Skin epidermis (tissue), 12 donors: ENCODE results near the gene KXD1.
"Not testable (repeated sequence)": the region's sequence is repeated elsewhere in the genome, so short reads cannot be mapped to it uniquely, and the experiment has no call there.

Source experiments
- H3K27ac ChIP-seq, 21 experiments: fragments of 200-600 bp; sonication (generic) in 11 of 21; one replicate each; pipeline ENCODE4 v1.5.0; 2020; ENCODE audit warnings: mild to moderate bottlenecking in 3 of 21, inconsistent platforms in 2 of 21, moderate library complexity in 2 of 21
- H3K4me3 ChIP-seq, 7 experiments: fragments of 200-600 bp; sonication (generic) in 2 of 7; one replicate each; pipeline ENCODE4 v1.5.0; 2020; ENCODE audit warnings: inconsistent platforms in 2 of 7, mild to moderate bottlenecking in 2 of 7, moderate library complexity in 1 of 7

The KXD1 gene

DNA sequence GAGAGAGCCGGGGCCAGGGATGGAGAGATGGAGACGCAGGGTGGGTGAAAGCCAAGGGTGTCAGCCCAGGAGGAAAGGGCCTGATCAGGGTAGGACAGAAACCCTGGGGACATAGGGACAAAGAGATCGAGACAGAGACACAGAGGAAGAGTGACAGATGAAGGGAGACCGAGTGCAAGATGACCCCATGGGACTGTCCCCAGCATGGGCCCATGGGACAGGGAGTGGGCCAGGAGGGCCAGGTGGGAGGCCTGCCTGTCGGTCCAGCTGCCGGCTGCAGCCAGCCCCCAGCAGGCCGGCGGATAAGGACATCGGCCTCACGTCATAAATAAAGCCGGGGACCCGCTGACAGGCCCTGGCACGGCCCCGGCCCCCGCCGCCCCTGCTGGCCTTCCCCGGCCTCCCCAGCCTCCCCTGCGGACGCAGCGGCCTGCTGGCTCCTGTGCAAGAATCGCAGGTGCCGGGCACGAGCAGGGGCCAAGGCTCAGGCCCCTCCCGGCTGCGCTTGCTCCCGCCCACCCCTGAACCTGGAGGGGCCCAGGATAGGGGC lies 37.2 kb downstream of the KXD1 start:
- Histone ChIP-seq H3K27ac (peak overlapping the region in 3 of 21 experiments; percentile 3 to 61 (median 58)), H3K4me3 (peak overlapping the region in 4 of 7 experiments; percentile 11 to 38 (median 23))

DNA sequence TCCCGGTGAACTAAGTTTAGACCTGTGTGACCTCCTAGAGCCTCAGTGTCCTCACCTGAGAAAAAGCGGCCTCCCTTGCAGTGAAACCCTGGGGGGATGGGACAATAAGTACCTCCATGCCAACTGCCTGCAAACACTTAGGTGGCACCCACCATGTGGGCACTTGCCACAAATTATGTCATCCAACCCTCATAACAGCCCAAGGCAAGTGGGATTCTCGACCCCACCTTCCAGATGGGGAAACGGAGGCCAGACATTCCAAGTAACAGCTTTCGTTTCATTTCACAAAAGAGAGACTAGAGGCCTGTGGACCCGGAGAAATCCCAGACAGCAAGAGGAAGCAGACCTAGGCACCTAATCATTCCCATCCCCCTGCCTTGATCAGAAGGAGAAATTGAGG lies 37.8 kb downstream of the KXD1 start:
- H3K4me3 ChIP-seq = no peak overlapping the region
- no peak overlapping the region for H3K27ac ChIP-seq

DNA sequence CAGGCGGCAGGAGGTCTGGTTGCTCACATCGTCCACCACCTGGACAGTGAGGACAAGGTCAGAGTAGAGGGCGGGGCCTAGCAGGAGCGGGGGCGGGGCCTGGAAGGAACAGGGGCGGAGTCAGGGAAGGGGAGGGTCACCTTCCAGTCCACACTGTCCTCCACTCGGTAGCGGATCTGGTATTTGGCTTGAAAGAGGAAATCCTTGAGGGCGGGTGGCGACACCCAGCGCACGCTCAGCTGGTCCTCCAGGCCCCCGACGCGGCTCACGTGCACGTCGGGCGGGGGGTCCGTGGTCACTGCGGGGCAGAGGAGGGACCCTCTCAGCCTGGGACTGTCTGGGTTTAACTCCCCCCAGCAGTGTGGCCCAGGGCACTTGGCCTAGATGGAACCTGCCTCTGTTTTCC lies 39.1 kb downstream of the KXD1 start:
- H3K4me3 ChIP-seq = no peak overlapping the region

DNA sequence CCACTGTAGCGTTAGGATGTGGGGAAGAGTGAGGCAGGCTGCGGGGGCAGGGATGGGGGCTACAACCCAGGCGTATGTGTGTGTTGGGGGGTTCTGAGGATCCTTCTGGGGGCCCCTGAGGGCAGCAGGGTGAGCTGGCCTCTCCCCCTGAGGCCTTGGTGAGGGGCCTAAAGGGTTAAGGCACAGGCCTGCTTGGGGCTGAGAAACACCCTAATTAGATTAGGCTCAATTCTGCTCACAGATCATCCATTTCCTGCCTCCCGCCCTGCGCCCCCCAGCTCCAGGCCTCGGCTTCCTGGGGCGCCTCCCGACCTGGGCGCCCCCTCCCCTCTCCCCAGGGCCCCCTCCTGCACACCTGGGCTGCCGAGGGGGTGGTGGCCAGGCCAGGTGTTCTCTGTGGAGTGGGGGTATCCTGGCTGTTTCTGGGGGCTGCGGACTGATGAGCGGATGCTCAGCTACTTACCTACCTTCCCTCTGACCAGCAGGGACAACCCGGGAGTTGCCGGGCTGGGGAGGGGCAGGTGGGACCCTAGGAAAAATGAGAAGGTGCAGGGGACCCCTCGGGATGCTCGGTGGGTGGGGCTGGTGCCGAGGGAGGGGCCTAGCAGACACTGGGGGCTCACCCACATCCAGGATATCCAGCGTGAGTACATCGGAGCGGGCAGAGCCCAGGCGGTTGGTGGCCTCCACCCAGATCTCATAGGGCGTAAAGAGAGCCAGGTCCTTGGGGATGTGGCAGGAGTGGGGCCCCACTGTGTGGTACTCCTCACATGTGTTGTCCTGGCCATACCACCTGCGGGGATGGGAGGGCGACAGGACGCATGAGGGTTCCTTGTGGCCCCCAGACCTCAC lies 40.4 kb downstream of the KXD1 start:
- Histone ChIP-seq H3K4me3 (no peak overlapping the region), H3K27ac (no peak overlapping the region)

More for the DNA sequence above, 39.1 kb downstream of the KXD1 start:
- no peak overlapping the region for H3K27ac ChIP-seq

DNA sequence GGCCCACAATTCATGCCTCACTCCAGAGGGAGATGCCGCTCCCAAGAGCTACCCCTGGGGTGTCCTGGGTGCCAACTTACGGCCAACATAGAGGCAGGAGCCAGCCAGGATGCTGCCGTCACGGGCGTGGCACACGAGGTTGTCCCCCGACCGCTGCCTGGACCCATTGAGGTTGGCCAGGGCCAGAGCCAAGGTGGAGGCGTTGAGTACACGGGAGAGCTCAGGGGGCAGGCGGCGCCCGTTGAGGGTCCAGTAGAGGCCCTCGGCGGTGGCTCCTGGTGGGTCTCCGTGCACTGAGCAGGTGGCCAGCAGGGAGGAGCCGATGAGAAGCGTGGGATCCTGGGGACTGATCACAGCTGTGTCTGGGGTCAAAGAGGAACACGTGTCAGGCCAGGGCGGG lies 41.8 kb downstream of the KXD1 start:
- Histone ChIP-seq H3K27ac (no peak overlapping the region), H3K4me3 (no peak overlapping the region)

DNA sequence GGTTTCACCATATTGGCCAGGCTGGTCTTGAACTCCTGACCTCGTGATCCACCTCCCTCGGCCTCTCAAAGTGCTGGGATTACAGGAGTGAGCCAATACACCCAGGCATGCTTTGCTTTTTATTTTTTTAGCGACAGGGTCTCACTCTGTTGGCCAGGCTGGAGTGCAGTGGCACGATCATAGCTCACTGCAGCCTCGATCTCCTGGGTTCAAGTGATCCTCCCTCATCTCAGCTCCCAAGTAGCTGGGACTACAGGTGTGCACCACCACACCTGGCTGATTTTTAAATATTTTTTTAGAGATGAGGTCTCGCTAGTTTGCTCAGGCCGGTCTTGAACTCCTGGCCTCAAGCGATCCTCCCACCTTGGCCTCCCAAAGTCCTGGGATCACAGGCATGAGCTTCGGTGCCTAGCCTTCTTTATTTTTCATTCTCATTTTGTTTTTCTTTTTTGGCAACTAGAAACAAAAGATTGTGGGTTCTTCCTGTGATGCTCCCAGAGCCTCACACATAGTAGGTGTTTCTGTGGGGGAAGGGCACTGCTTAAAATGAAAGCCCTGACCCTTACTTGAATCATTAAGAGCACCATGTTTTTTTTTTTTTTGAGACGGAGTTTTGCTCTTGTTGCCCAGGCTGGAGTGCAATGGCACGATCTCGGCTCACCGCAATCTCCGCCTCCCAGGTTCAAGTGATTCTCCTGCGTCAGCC lies 43.2 kb downstream of the KXD1 start:
- not testable (repeated sequence) for H3K27ac ChIP-seq, H3K4me3 ChIP-seq

DNA sequence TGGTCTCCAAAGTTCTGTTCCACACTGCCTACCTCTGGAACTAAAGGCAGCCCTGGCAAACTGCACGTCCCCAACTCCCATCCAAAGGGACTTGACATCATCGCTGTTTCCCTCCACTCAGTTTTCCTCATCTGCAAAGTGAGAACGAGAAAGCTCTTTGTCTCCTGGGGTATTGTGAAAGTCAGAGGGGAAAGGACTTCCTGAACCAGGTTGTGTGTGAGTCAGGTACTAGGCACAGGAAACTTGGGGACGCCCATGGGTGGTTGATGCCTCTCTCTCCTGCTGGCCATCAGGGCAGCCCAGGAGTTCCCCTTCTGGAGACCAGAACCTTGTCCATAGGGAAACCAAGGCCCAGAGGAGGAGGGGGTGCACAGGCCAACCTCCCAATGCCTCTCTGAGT lies 44.2 kb downstream of the KXD1 start:
- Histone ChIP-seq H3K4me3 (no peak overlapping the region), H3K27ac (no peak overlapping the region)

DNA sequence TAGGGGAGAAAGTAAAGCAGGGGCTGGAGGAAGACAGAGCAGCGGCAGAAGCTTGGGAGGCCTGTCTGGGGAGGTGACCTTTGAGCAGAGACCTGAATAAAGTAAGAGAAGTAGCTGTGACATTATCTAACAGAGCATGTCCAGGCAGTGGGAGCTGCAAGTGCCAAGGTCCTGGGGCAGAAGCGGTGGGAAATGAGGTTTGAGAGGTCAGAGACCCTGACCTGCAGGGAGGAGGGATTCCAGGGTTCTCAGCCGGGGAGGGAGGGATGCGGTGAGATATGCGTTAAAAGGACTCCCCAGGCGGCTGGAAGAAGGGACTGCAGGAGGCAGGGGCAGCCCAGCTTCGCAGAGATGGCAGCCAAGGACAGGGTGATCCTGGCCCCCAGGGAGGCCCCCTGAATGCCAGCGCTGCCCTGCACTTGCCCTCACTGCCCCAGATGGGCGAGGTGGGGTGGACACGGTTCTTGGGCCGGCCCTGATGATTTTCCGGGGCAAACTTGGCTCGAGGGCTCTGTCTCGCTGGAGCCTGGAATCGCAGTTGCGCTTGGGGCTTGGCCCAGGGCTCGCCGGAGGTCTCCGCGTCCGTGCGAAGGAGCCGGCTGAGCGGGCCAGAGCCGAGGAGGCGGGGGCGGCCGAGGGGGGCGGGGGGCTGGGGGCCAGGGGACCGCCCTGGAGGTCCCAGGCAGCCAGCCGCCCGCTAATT lies 45.7 kb downstream of the KXD1 start:
- no peak overlapping the region for H3K27ac ChIP-seq
- no peak overlapping the region for H3K4me3 ChIP-seq

DNA sequence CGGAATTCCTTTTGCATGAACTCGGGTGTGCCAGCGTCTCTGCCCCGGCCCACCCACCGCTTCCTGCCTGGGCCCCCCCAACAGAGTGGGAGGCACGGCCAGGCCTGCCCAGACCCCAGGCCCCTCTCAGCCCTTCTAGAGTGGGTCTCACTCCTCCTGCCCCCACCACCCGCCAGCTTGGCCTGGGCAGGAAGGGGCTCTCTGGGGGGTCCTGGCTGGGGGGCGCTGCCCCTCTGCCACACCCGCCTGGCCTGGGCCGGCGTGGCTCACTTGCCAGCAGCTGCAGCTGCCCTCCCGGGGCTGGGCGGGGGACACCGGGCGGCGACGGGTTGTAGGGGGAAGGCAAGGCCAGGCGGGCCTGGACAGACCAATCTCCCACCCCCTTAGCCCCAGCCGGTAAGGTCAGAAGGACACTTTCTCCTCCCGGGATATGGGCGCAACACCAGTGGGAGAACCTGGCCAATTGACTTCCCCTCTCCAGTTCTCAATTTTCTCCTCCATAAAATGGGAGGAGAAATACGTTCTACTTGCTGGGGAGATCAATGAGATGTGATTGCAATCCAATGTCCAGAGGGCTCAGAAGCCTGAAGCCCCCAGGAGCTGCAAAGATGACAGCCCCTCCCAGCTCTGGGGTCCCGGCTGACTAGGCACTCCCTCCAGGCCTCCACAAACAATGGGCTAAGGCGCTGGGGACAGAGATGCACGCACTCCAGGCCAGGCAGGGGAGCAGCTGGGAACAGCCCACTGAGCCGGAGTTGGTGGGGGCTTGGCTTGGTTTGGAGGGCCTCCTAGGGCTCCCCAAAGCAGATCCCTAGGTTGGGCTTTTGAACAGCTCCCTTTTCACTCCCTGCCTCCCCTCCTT lies 46.5 kb downstream of the KXD1 start:
- H3K27ac ChIP-seq = no peak overlapping the region

DNA sequence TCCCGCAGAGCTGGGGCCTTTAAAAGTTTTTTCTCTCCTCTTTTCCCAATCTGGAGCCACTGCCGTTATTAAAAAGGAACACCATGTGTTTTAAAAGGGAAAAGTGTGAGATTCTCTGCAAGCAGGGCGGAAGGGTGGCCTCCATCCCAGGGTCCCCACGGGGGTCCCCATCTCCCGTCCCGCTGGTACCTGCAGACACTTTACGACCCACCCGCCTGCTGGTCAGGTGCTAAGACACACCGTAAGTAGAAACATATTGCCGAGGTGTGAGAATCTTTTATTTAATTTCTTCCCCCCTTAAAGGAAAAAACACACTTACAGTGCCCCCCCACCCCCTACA lies 47.1 kb downstream of the KXD1 start:
- H3K4me3 ChIP-seq = no peak overlapping the region

More for the DNA sequence above, 46.5 kb downstream of the KXD1 start:
- H3K4me3 ChIP-seq = no peak overlapping the region

DNA sequence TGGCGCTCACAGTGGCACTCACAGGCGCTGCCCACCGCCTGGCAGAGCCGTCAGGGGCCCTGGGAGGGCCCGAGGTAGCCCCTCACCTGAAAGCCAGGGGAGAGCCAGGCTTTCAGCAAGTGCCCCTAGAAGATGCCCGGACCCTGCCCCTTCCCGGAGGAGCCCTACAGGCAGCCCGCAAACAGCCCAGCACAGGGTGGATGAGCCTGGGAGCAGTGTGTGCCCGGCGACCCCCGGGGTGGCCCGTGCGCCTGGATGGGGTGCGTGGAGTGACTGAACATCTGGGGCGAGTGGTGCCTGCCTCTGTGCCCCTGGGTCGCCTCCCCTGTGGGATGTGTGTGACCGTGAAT lies 47.5 kb downstream of the KXD1 start:
- no peak overlapping the region for H3K4me3 ChIP-seq
- H3K27ac ChIP-seq = no peak overlapping the region

More for the DNA sequence above, 47.1 kb downstream of the KXD1 start:
- H3K27ac ChIP-seq = no peak overlapping the region

DNA sequence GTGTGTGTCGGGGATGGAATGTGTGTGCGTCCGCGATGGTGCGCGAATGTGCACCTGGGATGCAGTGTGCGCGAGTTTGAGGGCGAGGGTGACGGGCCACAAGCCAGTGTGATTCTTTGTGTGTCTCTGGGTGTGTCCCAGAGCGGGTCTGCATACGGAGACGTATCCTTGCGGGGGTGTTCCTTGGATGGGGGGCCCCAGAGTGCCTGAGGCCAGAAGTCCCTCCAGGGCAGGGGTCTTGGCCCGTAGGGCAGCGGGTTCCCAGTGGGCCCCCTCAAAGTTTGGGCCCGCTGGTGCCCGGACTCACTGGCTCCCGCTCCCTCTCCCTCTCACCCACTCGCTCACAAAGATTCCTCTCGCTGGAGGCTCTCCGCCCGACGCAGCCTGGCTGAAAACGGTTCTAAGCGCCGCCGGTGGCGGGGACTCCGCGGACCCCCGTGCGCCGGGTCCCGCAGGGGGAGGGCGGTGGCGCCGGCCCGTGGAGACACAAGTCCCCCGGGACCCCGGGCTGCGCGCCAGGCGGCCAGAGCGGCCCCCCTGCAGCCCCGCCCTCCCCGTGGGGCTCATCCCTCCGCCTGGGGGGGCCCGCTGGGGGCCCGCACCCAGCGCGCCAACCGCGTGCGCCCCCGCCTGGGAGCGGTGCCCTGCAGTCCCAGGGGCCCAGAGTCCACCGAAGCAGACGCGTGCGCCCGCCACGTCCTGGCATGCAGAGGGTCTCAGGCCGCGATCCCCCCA lies 48.0 kb downstream of the KXD1 start:
- H3K4me3 ChIP-seq = peak overlapping the region in 5 of 7 experiments; percentile 14 to 34 (median 22)
- peak overlapping the region in 1 of 21 experiments; percentile 63 for H3K27ac ChIP-seq

DNA sequence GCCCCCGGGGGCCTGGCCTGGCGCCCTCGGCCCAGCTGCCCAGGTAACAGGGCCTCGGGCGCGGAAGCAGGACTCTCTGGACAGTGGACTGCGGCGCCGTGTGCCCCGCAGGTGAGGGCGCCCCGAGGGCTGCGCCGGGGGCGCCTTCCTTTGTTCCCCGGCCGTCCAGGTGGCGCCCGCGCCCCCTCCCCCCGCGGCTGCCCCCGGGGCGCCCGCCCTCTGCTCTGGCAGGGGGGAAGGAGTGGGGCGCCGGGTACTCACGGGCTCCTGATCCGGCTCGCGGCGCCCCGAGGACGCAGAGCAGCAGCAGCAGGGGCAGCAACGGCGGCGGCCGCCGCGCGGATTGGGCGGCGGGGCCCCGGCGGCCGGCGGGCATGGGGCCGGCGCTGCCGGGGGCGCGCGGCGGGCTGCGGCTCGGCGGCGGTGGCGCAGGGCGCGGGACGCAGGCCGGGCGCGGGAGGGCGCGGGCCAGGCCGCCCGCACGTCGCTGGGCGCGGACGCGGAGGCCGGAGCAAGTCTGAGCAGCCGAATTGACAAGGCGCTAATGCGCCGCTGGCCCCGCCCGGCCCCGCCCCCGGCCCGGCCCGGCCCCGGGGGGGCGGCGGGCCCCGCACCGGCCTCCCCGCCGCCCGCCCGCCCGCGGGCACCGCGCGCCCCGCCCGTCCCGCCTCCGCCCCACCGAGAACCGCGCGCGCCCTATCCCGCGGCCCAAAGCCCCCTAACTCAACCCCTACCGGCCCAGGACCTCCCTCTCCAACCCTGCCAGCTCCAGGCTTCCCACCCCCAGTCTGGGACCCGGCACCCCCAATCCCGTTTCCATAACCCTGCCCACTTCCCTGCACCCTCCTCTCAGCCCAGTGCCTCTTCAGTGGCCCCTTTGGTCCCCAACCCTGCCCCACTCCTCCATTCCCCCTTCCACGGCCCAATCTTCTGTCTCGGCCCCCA lies 48.9 kb downstream of the KXD1 start, which contains the start of gene CRLF1:
Gene CRLF1, minus strand, starts transcription at position 519 of the 945 bp plus-strand sequence. Its CDS starts 143 bp downstream, at position 376.
- peak within 1 kb of the TSS in 2 of 21 experiments; percentile 8 to 63 for H3K27ac ChIP-seq
- H3K4me3 ChIP-seq = peak within 1 kb of the TSS in 5 of 7 experiments; percentile 14 to 34 (median 22)

DNA sequence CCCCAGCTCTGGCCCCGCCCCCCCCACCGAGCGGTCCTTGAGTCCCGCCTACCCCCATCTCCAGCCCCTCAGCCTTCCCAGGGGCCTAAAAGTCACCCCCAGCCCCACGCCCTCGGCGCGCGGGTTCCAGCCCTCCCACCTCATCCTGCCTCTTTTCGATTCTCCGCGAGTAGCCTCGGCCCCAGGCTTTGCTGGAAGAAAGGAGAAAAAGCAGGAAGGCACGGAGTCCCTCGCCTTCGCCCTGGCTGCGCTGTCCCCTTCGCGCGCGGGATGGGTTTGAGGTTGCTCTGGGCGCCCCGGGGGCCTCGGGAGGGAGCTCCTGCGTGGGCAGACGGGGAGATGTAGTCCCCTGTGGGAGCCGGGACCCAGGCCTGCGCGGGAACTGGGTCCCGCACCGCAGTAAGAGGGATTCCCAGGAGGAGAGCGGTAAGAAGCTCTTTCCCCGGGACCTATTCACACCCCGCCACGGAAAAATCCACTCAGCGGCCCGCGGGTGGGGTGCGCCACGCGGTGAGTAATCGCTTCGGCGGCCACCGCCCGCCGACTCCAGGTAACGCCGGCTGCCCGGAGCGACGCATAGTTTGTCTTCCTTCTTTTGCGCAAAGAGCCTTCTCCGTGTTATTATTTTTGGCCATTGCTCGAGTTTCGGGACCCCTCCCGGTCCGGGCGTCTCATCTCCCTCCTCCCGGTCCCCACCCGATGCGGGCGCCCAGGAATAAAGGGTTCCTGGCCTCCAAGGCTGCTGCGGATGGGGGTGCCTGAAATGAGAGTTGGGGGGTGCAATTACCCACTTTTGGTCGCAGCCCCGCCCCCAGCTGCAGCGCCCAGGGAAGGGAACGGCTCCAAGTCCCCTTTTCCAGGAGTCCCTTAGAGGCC lies 49.8 kb downstream of the KXD1 start:
- peak overlapping the region in 1 of 7 experiments; percentile 4 for H3K4me3 ChIP-seq
- H3K27ac ChIP-seq = peak overlapping the region in 2 of 21 experiments; percentile 8 to 33

DNA sequence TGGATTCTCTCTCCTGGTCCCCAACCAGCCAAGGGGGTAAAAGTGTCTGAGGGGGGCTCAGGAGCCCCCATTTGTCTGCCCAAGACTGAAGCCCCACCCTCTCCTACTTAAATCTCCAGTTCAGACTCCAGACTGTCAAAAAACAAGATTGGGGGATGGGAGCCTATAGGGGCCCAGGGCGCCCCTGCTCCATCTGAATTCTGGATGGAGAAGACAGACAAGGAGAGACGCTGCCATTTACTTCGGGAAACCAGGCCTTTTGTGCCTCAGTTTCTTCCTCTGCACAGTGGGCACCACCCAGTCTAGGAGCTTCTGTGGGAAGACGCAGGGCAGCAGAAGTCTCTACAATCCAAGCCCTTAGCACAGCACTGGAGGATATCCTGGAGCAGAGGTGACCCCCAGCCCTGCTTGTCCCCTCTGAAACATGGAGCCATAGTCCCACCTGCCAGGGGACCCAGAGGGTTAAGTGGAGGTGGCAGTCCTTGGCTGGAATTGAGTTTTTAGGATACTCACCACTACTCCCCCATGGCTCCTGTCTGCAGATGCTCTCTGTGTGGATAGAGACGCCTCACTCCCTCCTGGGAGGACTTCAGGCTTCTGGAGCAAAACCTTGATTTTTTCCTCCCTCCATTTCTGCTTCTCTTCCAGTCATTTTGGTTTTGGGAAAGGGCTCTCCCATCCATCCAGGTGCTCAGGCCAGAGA lies 50.6 kb downstream of the KXD1 start:
- no peak overlapping the region for H3K4me3 ChIP-seq
- H3K27ac ChIP-seq = no peak overlapping the region
